ENCODE results near the gene SNX19.
"Not testable (repeated sequence)": the region's sequence is repeated elsewhere in the genome, so short reads cannot be mapped to it uniquely, and the experiment has no call there.

The SNX19 gene

GRCh38 chr11:130916238-130916855 lies at the start of gene SNX19:
TSS of gene SNX19 (minus strand) at chr11:130916479. CDS start at chr11:130915939, 540 bp downstream.
- DNase-seq: peak; percentile 77 to 99

- peak in 1 of 2 experiments; percentile 20 for DNase-seq
Observed at GRCh38 chr11:130964058-130964792, 47.9 kb upstream of the SNX19 start.

- DNase-seq: no peak
Observed at GRCh38 chr11:130947889-130948288, 31.6 kb upstream of the SNX19 start.

GRCh38 chr11:130947481-130947880 lies 31.2 kb upstream of the SNX19 start:
- no peak for DNase-seq

GRCh38 chr11:130947058-130947457 lies 30.8 kb upstream of the SNX19 start:
- DNase-seq: peak in 1 of 2 experiments; percentile 18

- DNase-seq: no peak
Observed at GRCh38 chr11:130945896-130946295, 29.6 kb upstream of the SNX19 start.

GRCh38 chr11:130940706-130941105 lies 24.4 kb upstream of the SNX19 start:
- DNase-seq: no peak

GRCh38 chr11:130937051-130937450 lies 20.8 kb upstream of the SNX19 start:
- no peak for DNase-seq

- no peak for DNase-seq
Observed at GRCh38 chr11:130932086-130932712, 15.9 kb upstream of the SNX19 start.

GRCh38 chr11:130924750-130925149 lies 8.5 kb upstream of the SNX19 start:
- DNase-seq: no peak

- not testable (repeated sequence) for DNase-seq
Observed at GRCh38 chr11:130920612-130921011, 4.3 kb upstream of the SNX19 start.

- DNase-seq: no peak
Observed at GRCh38 chr11:130918081-130918480, 1.8 kb upstream of the SNX19 start.

GRCh38 chr11:130916910-130917309 lies 631 bp upstream of the SNX19 start:
- no peak for DNase-seq

GRCh38 chr11:130915603-130916237 lies 559 bp downstream of the SNX19 start:
- DNase-seq: peak in 1 of 2 experiments; percentile 19

GRCh38 chr11:130913268-130913667 lies 3.0 kb downstream of the SNX19 start:
- no peak for DNase-seq

GRCh38 chr11:130912552-130912951 lies 3.7 kb downstream of the SNX19 start:
- DNase-seq: no peak

GRCh38 chr11:130911306-130911705 lies 5.0 kb downstream of the SNX19 start:
- DNase-seq: no peak

GRCh38 chr11:130909650-130910049 lies 6.6 kb downstream of the SNX19 start:
- DNase-seq: no peak

- DNase-seq: no peak
Observed at GRCh38 chr11:130908770-130909625, 7.3 kb downstream of the SNX19 start.

- DNase-seq: no peak
Observed at GRCh38 chr11:130908061-130908460, 8.2 kb downstream of the SNX19 start.

GRCh38 chr11:130907229-130907628 lies 9.1 kb downstream of the SNX19 start:
- DNase-seq: no peak

- no peak for DNase-seq
Observed at GRCh38 chr11:130906616-130907015, 9.7 kb downstream of the SNX19 start.

- DNase-seq: no peak
Observed at GRCh38 chr11:130905512-130905911, 10.8 kb downstream of the SNX19 start.

Data from NCI-H526 (cell line).